ENCODE data around the gene CADM1. TPM values are rescaled to one million over a fixed set of nuclear protein-coding genes. Genes with fewer than 3 reads are reported as not detected.

CADM1 gene
- total and polyA plus RNA-seq, 10 of the 15 experiments (the other 5 are each of a cell fraction or from before 2014, with no cell fraction given), result 0.03 to 0.48 (median 0.15) TPM; not detected in 3

- TF ChIP-seq USF2 (IDR thresholded peaks at IDR 0.05; ENCODE audit: borderline replicate concordance, low read depth, low read length), result no peak
Measured at GRCh38 chr11:115197433-115197832, 306.8 kb downstream of the CADM1 start (continued).

- SMC1A ChIA-PET (ENCODE audit: uncharacterized antibody, unreplicated experiment), result no interaction called here
- no peaks in the 10 kb centered on the region for H3K9me3 ChIP-seq (replicated peaks; ENCODE audit: control insufficient read depth, insufficient read depth, low read length)
- peaks cover 10% of the 10 kb centered on the region; the same call in 1 of the 2 replicates for H3K4me1 ChIP-seq (ENCODE audit: control insufficient read depth, insufficient read depth, low read length)
- H3K79me2 ChIP-seq (ENCODE audit: control insufficient read depth, insufficient read depth, low read length), result no peaks in the 10 kb centered on the region
- H3K4me3 ChIP-seq, result no peak overlapping the region
- intact Hi-C loops (cut with micrococcal nuclease; ENCODE audit: unreplicated experiment), result no loop called here
- BruUV-seq (replicated peaks), result no TSS peak
- no peak overlapping the region for H3K27ac ChIP-seq (ENCODE audit: control insufficient read depth, insufficient read depth)
- no peak overlapping the region for H3K9ac ChIP-seq (ENCODE audit: control insufficient read depth, insufficient read depth, low read length)
- no peak for ATAC-seq
- RAD21 ChIA-PET (ENCODE audit: unreplicated experiment), result interaction anchor here (0.7 kb wide), 1 partner anchor 45 kb away, joined by 3 read pairs; no protein-coding TSS in a partner anchor
- WGBS (ENCODE audit: insufficient coverage, insufficient replicate concordance, low lambda C conversion rate, missing lambda C conversion rate), result 80% methylated on average over 3 of the region's 3 CpGs
- H3K27me3 ChIP-seq (replicated peaks in 1 of 2; ENCODE audit: control insufficient read depth in 2 of 2, insufficient read depth in 2 of 2, low read length in 1 of 2), result peaks cover 0 to 3% of the 10 kb centered on the region in 2 experiments; a peak in 1 of 4 replicates
- no peak overlapping the region for H3K4me2 ChIP-seq (ENCODE audit: control insufficient read depth, insufficient read depth)
- H4K20me1 ChIP-seq (ENCODE audit: control insufficient read depth, insufficient read depth), result no peaks in the 10 kb centered on the region
- CTCF ChIA-PET, result interaction anchor here (0.8 to 1.3 kb wide), 2 partner anchors 19 to 1445 kb away, joined by 3 read pairs; no protein-coding TSS in a partner anchor
- in situ Hi-C loops (cut with MboI), result no loop called here
- no peak overlapping the region for H2AFZ ChIP-seq (ENCODE audit: control insufficient read depth, low read depth, low read length)
- POLR2A ChIA-PET, result no interaction called here
- no peaks in the 10 kb centered on the region for H3K36me3 ChIP-seq (ENCODE audit: control insufficient read depth in 2 of 2, insufficient read depth in 2 of 2, low read length in 1 of 2)
- FAIRE-seq, result no peak
- no peak for DNase-seq (ENCODE audit: low read depth, low spot score)
- TF ChIP-seq, protein P1, sequence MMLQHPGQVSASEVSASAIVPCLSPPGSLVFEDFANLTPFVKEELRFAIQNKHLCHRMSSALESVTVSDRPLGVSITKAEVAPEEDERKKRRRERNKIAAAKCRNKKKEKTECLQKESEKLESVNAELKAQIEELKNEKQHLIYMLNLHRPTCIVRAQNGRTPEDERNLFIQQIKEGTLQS (IDR thresholded peaks at IDR 0.05; ENCODE audit: borderline replicate concordance, extremely low read depth, low read depth, low read length), result no peak
- TF ChIP-seq, protein P2, sequence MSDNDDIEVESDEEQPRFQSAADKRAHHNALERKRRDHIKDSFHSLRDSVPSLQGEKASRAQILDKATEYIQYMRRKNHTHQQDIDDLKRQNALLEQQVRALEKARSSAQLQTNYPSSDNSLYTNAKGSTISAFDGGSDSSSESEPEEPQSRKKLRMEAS (IDR thresholded peaks at IDR 0.05; ENCODE audit: low read depth, low read length), result no peak
- no peak for TF ChIP-seq ATF7 (IDR thresholded peaks at IDR 0.05; ENCODE audit: low read depth)
- no peak for TF ChIP-seq ZZZ3 (IDR thresholded peaks at IDR 0.05; ENCODE audit: control insufficient read depth, insufficient read length, low read depth)
- no peak for TF ChIP-seq SREBF1 (IDR thresholded peaks at IDR 0.05; ENCODE audit: low read length)
- TF ChIP-seq IKZF1 (conservative IDR thresholded peaks at IDR 0.05), result no peak
- TF ChIP-seq RAD21 (IDR thresholded peaks at IDR 0.05; ENCODE audit: insufficient read depth, low read depth, low read length), result no peak
- no peak for TF ChIP-seq GATAD2B (conservative IDR thresholded peaks at IDR 0.05; ENCODE audit: low read depth)
- TF ChIP-seq ZNF217 (IDR thresholded peaks at IDR 0.05), result no peak
- no peak for TF ChIP-seq SPI1 (IDR thresholded peaks at IDR 0.05; ENCODE audit: borderline replicate concordance, insufficient read depth, low read depth, low read length)
- TF ChIP-seq MEF2B (IDR thresholded peaks at IDR 0.05; ENCODE audit: partially characterized antibody, poor library complexity, severe bottlenecking), result no peak
- TF ChIP-seq, protein P3, sequence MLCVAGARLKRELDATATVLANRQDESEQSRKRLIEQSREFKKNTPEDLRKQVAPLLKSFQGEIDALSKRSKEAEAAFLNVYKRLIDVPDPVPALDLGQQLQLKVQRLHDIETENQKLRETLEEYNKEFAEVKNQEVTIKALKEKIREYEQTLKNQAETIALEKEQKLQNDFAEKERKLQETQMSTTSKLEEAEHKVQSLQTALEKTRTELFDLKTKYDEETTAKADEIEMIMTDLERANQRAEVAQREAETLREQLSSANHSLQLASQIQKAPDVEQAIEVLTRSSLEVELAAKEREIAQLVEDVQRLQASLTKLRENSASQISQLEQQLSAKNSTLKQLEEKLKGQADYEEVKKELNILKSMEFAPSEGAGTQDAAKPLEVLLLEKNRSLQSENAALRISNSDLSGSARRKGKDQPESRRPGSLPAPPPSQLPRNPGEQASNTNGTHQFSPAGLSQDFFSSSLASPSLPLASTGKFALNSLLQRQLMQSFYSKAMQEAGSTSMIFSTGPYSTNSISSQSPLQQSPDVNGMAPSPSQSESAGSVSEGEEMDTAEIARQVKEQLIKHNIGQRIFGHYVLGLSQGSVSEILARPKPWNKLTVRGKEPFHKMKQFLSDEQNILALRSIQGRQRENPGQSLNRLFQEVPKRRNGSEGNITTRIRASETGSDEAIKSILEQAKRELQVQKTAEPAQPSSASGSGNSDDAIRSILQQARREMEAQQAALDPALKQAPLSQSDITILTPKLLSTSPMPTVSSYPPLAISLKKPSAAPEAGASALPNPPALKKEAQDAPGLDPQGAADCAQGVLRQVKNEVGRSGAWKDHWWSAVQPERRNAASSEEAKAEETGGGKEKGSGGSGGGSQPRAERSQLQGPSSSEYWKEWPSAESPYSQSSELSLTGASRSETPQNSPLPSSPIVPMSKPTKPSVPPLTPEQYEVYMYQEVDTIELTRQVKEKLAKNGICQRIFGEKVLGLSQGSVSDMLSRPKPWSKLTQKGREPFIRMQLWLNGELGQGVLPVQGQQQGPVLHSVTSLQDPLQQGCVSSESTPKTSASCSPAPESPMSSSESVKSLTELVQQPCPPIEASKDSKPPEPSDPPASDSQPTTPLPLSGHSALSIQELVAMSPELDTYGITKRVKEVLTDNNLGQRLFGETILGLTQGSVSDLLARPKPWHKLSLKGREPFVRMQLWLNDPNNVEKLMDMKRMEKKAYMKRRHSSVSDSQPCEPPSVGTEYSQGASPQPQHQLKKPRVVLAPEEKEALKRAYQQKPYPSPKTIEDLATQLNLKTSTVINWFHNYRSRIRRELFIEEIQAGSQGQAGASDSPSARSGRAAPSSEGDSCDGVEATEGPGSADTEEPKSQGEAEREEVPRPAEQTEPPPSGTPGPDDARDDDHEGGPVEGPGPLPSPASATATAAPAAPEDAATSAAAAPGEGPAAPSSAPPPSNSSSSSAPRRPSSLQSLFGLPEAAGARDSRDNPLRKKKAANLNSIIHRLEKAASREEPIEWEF (IDR thresholded peaks at IDR 0.05; ENCODE audit: insufficient replicate concordance, low read depth, low read length), result no peak
Measured at GRCh38 chr11:115197031-115197430, 307.2 kb downstream of the CADM1 start.
